ENCODE data around the gene CDK5R1.

GRCh38 chr17:32493571-32493970 lies 6.8 kb downstream of the CDK5R1 start:
- no peak for TF ChIP-seq USF2 (IDR thresholded peaks at IDR 0.05; ENCODE audit: borderline replicate concordance, low read depth, low read length)
- TF ChIP-seq RXRA (IDR thresholded peaks at IDR 0.05; ENCODE audit: borderline replicate concordance, low read depth): no peak

All from SK-N-SH (cell line).